Measurements from ENCODE around the gene COL20A1.

DNA sequence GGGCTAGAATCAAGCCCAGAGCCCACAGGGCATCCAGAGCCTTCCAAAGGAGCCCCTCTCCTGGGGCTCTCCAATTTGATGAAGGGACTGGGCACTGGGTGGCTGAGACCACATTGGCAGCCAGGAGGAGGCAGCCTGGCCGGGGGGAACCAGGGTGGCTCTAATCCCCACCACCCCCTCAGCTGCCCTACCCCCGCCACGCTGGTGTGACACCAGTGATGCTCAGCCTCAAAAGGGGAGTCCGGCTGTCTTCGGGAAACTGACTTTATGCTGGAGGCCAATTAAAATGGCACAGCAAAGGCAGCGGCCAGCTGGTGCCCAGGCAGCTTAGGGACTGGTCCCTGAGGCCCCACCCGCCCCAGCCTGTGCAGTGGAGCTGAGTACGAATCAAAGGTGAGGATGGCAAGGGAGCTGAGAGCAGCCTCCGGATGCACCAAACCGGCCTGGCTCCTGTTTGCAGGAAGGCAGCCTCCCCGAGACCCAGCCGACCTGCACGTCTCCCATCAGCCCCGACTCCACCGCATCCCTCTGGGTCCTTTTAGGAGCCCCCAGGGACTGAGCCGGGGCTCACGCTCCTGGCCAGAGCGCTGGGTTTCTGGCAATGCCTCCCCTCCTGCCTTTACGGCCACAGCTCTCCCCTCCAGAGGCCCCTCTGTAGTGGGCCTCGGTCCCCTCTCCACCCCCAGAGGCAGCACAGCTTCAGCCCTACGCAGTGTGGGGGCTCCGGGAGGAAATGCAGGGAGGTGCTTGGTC is 39.7 kb downstream of the COL20A1 start:
- TF ChIP-seq, protein P1, sequence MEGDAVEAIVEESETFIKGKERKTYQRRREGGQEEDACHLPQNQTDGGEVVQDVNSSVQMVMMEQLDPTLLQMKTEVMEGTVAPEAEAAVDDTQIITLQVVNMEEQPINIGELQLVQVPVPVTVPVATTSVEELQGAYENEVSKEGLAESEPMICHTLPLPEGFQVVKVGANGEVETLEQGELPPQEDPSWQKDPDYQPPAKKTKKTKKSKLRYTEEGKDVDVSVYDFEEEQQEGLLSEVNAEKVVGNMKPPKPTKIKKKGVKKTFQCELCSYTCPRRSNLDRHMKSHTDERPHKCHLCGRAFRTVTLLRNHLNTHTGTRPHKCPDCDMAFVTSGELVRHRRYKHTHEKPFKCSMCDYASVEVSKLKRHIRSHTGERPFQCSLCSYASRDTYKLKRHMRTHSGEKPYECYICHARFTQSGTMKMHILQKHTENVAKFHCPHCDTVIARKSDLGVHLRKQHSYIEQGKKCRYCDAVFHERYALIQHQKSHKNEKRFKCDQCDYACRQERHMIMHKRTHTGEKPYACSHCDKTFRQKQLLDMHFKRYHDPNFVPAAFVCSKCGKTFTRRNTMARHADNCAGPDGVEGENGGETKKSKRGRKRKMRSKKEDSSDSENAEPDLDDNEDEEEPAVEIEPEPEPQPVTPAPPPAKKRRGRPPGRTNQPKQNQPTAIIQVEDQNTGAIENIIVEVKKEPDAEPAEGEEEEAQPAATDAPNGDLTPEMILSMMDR (IDR thresholded peaks at IDR 0.05) = no peak
- TF ChIP-seq POLR2A (IDR thresholded peaks at IDR 0.05) = no peak
- TF ChIP-seq POLR2AphosphoS5 (IDR thresholded peaks at IDR 0.05) = no peak

All from prostate gland (tissue), 2 donors.